Caco-2 (cell line): Measurements from ENCODE around the gene CRYGN. TPM values are rescaled to one million over a fixed set of nuclear protein-coding genes. Genes with fewer than 3 reads are reported as not detected.

Source experiments
- BruUV-seq: library from RNA; stranded (reverse); fragments of 400-500 nt; replicated peaks from 2 replicates; lab custom pipeline; 2021; lab: Mats Ljungman, UMichigan
- CTCF ChIA-PET: fragments of 300-600 bp; sonication (Branson Sonifier 250); formaldehyde crosslinking; loops from one replicate; lab custom pipeline; 2022; ENCODE audit warnings: antibody characterized with exemption; lab: Charles Lee
- POLR2A ChIA-PET: fragments of 300-600 bp; sonication (Branson Sonifier 250); formaldehyde crosslinking; loops from one replicate; lab custom pipeline; 2022; ENCODE audit warnings: antibody characterized with exemption; lab: Charles Lee
- DNase-seq, 2 experiments: peaks; one replicate each; pipeline versions ENCODE4 v3.0.0 to v3.0.0-alpha.2; 2020 to 2022
- H3K27me3 ChIP-seq: replicated peaks from 2 replicates; pipeline ENCODE4 v1.6.0; 2011; ENCODE audit warnings: low read length; ENCODE audit not compliant: control insufficient read depth, insufficient read depth
- H3K36me3 ChIP-seq: 2 replicates; pipeline ENCODE4 v1.5.1; 2011; ENCODE audit warnings: low read length; ENCODE audit not compliant: control insufficient read depth, insufficient read depth
- H3K4me1 ChIP-seq: fragments of 250-450 bp; sonication (Bioruptor Pico); 2 replicates; pipeline ENCODE4 v1.5.1; 2020; ENCODE audit warnings: mild to moderate bottlenecking
- H3K4me3 ChIP-seq: 2 replicates; pipeline ENCODE4 v1.5.1; 2011; ENCODE audit warnings: low read depth, mild to moderate bottlenecking, control low read depth, low read length
- H3K9me3 ChIP-seq: fragments of 250-450 bp; sonication (Bioruptor Pico); 2 replicates; pipeline ENCODE4 v1.5.1; 2020; ENCODE audit warnings: mild to moderate bottlenecking, moderate library complexity
- H3K27ac Mint-ChIP-seq: one replicate; pipeline ENCODE4 v1.8.0; 2022; ENCODE audit warnings: mixed read lengths; ENCODE audit not compliant: unreplicated experiment
- H3K27me3 Mint-ChIP-seq: one replicate; pipeline ENCODE4 v1.8.0; 2022; ENCODE audit warnings: mixed read lengths; ENCODE audit not compliant: insufficient read depth, unreplicated experiment
- H3K36me3 Mint-ChIP-seq: one replicate; pipeline ENCODE4 v1.8.0; 2022; ENCODE audit warnings: mild to moderate bottlenecking, mixed read lengths; ENCODE audit not compliant: insufficient read depth, unreplicated experiment
- H3K4me1 Mint-ChIP-seq: one replicate; pipeline ENCODE4 v1.8.0; 2022; ENCODE audit warnings: low read depth, mixed read lengths; ENCODE audit not compliant: unreplicated experiment
- H3K4me3 Mint-ChIP-seq: one replicate; pipeline ENCODE4 v1.8.0; 2022; ENCODE audit warnings: mild to moderate bottlenecking, moderate library complexity, mixed read lengths; ENCODE audit not compliant: unreplicated experiment
- H3K9me3 Mint-ChIP-seq: one replicate; pipeline ENCODE4 v1.8.0; 2022; ENCODE audit warnings: mixed read lengths; ENCODE audit not compliant: unreplicated experiment
- intact Hi-C: fragments of 100-400 bp; cut with micrococcal nuclease; formaldehyde crosslinking; loops from one replicate; pipeline ENCODE4 v1.10.0; 2022; ENCODE audit not compliant: unreplicated experiment
- total RNA-seq: library from RNA; stranded (reverse); gene quantifications from 2 replicates; pipeline ENCODE4 v1.2.3, GENCODE V29; 2022
- TF ChIP-seq, protein P1 (sequence below), 2 experiments: fragments of 200-600 bp in 1 of 2; IDR thresholded peaks; 1 replicate in 1 of 2; 2 replicates in 1 of 2; pipeline versions ENCODE4 v1.5.1 to v1.8.0; 2011 to 2022; ENCODE audit warnings: antibody characterized with exemption in 1 of 2, control low read depth in 1 of 2, inconsistent platforms in 1 of 2, low read depth in 1 of 2, low read length in 1 of 2, mild to moderate bottlenecking in 1 of 2, moderate library complexity in 1 of 2; ENCODE audit not compliant: insufficient read depth in 1 of 2, severe bottlenecking in 1 of 2, unreplicated experiment in 1 of 2

CRYGN gene
- total RNA-seq, 1 experiment from 2014 or later = not detected

DNA sequence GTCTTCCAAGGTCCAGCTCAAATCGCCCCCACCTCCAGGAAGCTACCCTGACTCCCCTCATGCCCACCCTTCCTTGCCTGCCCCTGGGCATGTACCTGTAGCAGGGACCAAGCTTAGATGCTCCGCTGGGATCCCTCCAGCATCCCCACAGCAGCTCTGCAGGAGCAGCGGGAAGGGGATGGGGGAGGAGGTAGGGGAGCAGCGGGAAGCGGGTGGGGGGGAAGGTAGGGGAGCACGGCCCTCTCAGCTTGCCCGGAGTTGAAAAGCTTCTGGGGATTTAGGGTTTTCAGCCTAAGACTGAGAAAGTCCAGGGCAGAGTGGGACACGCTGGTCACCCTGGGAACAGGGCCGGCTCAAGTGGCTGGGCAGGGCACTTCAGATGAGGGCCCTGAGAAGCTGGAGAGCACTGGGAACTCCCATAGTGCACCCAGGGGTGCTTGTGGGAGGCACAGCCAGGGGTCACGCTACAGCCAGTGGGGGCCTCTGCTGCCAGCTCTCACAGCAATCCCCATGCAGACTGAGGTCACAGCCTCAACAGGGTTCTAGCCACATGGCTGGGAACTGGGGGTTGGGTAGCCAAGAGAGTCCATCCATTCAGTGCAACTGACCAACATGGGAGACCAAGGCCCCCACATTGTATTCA, 43.5 kb downstream of the CRYGN start:
- no peaks in the 10 kb centered on the region for H3K36me3 ChIP-seq
- DNase-seq = no peak
- H3K9me3 ChIP-seq = no peaks in the 10 kb centered on the region
- H3K4me3 ChIP-seq = no peak overlapping the region
- Mint-ChIP-seq H3K27me3 (no peaks in the 10 kb centered on the region), H3K9me3 (no peaks in the 10 kb centered on the region), H3K27ac (no peak overlapping the region), H3K4me1 (no peaks in the 10 kb centered on the region), H3K4me3 (no peak overlapping the region), H3K36me3 (no peaks in the 10 kb centered on the region)
- BruUV-seq = no TSS peak
- TF ChIP-seq, protein P1, sequence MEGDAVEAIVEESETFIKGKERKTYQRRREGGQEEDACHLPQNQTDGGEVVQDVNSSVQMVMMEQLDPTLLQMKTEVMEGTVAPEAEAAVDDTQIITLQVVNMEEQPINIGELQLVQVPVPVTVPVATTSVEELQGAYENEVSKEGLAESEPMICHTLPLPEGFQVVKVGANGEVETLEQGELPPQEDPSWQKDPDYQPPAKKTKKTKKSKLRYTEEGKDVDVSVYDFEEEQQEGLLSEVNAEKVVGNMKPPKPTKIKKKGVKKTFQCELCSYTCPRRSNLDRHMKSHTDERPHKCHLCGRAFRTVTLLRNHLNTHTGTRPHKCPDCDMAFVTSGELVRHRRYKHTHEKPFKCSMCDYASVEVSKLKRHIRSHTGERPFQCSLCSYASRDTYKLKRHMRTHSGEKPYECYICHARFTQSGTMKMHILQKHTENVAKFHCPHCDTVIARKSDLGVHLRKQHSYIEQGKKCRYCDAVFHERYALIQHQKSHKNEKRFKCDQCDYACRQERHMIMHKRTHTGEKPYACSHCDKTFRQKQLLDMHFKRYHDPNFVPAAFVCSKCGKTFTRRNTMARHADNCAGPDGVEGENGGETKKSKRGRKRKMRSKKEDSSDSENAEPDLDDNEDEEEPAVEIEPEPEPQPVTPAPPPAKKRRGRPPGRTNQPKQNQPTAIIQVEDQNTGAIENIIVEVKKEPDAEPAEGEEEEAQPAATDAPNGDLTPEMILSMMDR (IDR thresholded peaks at IDR 0.05; ENCODE audit: insufficient read depth in 1 of 2, low read depth in 1 of 2, low read length in 1 of 2, severe bottlenecking in 1 of 2, unreplicated experiment in 1 of 2) = no peak
- intact Hi-C loops = no loop called here
- H3K4me1 ChIP-seq = peaks cover 12% of the 10 kb centered on the region
- POLR2A ChIA-PET = no interaction called here
- CTCF ChIA-PET = no interaction called here
- no peaks in the 10 kb centered on the region for H3K27me3 ChIP-seq

DNA sequence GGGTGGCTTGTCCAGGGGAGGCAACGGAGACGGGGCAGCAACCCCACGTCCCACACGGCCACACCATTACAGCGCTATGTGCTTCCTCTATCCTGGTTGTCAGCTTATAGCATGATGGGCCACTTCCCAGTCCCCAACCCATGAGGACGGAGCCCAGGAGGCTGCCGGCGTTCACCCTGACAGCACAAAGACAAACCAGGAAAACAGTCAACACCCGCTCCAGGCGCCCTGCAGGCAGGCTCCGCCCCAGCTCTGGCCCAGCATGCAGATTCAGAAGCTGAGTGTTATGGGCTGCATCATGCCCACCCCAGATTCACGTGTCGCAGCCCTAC, 44.9 kb downstream of the CRYGN start:
- Histone ChIP-seq H3K4me1 (peaks cover 12% of the 10 kb centered on the region), H3K4me3 (no peak overlapping the region), H3K27me3 (no peaks in the 10 kb centered on the region), H3K36me3 (no peaks in the 10 kb centered on the region), H3K9me3 (no peaks in the 10 kb centered on the region)
- H3K27me3 Mint-ChIP-seq = no peaks in the 10 kb centered on the region
- CTCF ChIA-PET = no interaction called here
- no peak overlapping the region for H3K4me3 Mint-ChIP-seq
- H3K9me3 Mint-ChIP-seq = no peaks in the 10 kb centered on the region
- TF ChIP-seq, protein P1 (IDR thresholded peaks at IDR 0.05; ENCODE audit: insufficient read depth in 1 of 2, low read depth in 1 of 2, low read length in 1 of 2, severe bottlenecking in 1 of 2, unreplicated experiment in 1 of 2) = no peak
- POLR2A ChIA-PET = no interaction called here
- no TSS peak for BruUV-seq
- no peaks in the 10 kb centered on the region for H3K4me1 Mint-ChIP-seq
- H3K36me3 Mint-ChIP-seq = no peaks in the 10 kb centered on the region
- H3K27ac Mint-ChIP-seq = no peak overlapping the region
- intact Hi-C loops = no loop called here
- no peak for DNase-seq

DNA sequence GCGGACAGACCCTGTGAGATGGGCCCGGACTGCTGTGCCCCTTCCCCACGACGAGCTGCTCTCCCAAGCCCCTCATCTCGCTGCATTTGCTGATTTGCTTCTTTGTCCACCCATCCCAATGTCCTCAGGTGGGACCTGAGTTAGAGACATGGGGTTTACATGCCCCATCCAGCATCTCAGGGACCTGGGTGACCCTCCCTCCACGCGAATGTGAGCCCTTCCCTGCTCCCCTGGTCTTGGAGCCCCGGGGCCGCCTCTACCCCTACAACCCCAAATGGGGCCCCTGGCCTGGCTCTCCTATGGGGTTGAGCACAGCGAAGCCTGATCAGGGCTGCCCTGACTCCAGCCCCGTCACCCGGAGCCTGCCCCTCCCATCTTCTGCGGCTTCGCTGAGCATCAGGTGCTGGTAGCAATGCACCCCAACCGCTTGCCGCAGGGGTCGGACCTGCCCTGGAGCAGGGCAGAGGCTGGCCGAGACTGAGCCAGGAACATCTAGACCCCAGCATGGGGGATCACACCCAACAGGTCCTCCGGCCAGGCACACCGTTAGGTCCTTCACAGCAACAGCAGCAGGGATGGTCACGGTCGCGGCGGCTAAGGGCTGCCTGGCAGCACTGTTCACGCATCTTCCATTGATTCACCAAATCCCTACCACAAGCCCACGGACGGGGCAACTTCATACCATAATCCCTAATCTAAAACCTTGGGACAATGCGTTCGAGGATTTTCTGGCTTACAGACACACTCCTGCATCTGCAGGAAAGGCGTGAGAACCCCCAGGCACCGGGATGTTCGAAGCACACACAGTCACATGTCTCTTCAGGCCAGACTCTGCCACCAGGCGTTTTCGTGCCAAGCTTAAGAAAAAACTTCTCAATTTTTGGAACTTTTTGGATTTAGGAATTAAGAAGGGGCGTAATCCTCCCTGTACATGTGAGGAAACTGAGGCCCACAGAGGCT, 45.6 kb downstream of the CRYGN start:
- H3K36me3 ChIP-seq = no peaks in the 10 kb centered on the region
- H3K27me3 ChIP-seq = no peaks in the 10 kb centered on the region
- Mint-ChIP-seq H3K9me3 (no peaks in the 10 kb centered on the region), H3K36me3 (no peaks in the 10 kb centered on the region), H3K27me3 (peaks cover 2% of the 10 kb centered on the region), H3K4me3 (no peak overlapping the region), H3K4me1 (no peaks in the 10 kb centered on the region), H3K27ac (no peak overlapping the region)
- CTCF ChIA-PET = interaction anchor here (0.8 kb wide), 1 partner anchor 26 kb away, joined by 3 read pairs; no protein-coding TSS in a partner anchor
- no peak for DNase-seq
- no peaks in the 10 kb centered on the region for H3K9me3 ChIP-seq
- TF ChIP-seq, protein P1 (IDR thresholded peaks at IDR 0.05; ENCODE audit: insufficient read depth in 1 of 2, low read depth in 1 of 2, low read length in 1 of 2, severe bottlenecking in 1 of 2, unreplicated experiment in 1 of 2) = no peak
- H3K4me3 ChIP-seq = no peak overlapping the region
- peaks cover 12% of the 10 kb centered on the region for H3K4me1 ChIP-seq
- intact Hi-C loops = no loop called here
- POLR2A ChIA-PET = no interaction called here
- BruUV-seq = no TSS peak
